NB4 (cell line): Measurements from ENCODE around the gene ANGPTL5.
"Not testable (repeated sequence)": the region's sequence is repeated elsewhere in the genome, so short reads cannot be mapped to it uniquely, and the experiment has no call there.

Experiments used
- DNase-seq: peaks from one replicate; pipeline ENCODE4 v3.0.0; 2010; ENCODE audit warnings: low read depth
- H3K4me3 ChIP-seq: one replicate; pipeline ENCODE4 v1.5.1; 2011; ENCODE audit warnings: mild to moderate bottlenecking, low read depth, low read length, moderate library complexity
- MAX ChIP-seq: IDR thresholded peaks from 2 replicates; pipeline ENCODE4 v1.6.1; 2011; ENCODE audit warnings: low read depth, low read length
- MYC ChIP-seq: IDR thresholded peaks from 2 replicates; pipeline ENCODE4 v1.6.1; 2011; ENCODE audit warnings: low read depth, low read length
- POLR2A ChIP-seq: IDR thresholded peaks from 2 replicates; pipeline ENCODE4 v1.6.1; 2011; ENCODE audit warnings: mild to moderate bottlenecking; ENCODE audit not compliant: insufficient read length; ENCODE audit errors: extremely low read depth
- TF ChIP-seq, protein P1 (sequence below): IDR thresholded peaks from one replicate; pipeline ENCODE4 v1.5.1; 2012; ENCODE audit warnings: low read depth, low read length

ANGPTL5 gene

DNA sequence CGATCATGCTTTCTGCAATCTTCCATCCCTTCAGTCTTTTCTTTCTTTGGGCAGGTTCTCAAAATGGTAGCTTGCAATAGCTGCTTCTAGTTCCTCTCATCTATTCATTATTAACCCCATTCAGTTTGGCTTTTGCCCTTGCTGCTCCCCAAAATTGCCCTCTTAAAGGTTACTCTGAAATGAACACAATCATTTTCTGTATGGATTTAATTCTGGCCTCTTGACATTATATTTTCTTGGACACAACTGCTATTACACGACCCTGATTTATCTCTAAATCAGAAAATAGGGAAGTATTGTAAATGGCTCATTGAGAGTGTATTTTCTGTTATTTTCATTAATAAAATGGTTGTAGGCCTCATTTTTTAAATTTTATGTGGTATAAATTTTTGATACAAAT lies at the start of gene ANGPTL5:
TSS of gene ANGPTL5 (minus strand) at position 101 of the 400 bp plus-strand sequence. CDS start 8,613 bp downstream, outside the sequence.
- DNase-seq, result no peak

GRCh38 chr11:101964200-101964599 lies 47.9 kb upstream of the ANGPTL5 start:
- DNase-seq, H3K4me3 ChIP-seq: not testable (repeated sequence)

More for the DNA sequence above, at the start of gene ANGPTL5:
- TF ChIP-seq POLR2A, result no peak
- no peak for TF ChIP-seq MYC
- no peak for TF ChIP-seq MAX
- TF ChIP-seq, protein P1, sequence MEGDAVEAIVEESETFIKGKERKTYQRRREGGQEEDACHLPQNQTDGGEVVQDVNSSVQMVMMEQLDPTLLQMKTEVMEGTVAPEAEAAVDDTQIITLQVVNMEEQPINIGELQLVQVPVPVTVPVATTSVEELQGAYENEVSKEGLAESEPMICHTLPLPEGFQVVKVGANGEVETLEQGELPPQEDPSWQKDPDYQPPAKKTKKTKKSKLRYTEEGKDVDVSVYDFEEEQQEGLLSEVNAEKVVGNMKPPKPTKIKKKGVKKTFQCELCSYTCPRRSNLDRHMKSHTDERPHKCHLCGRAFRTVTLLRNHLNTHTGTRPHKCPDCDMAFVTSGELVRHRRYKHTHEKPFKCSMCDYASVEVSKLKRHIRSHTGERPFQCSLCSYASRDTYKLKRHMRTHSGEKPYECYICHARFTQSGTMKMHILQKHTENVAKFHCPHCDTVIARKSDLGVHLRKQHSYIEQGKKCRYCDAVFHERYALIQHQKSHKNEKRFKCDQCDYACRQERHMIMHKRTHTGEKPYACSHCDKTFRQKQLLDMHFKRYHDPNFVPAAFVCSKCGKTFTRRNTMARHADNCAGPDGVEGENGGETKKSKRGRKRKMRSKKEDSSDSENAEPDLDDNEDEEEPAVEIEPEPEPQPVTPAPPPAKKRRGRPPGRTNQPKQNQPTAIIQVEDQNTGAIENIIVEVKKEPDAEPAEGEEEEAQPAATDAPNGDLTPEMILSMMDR, result no peak
- H3K4me3 ChIP-seq, result no peak within 1 kb of the TSS

GRCh38 chr11:101960231-101960630 lies 43.9 kb upstream of the ANGPTL5 start:
- TF ChIP-seq, protein P1, result no peak
- TF ChIP-seq MAX (no peak), MYC (no peak), POLR2A (no peak)

GRCh38 chr11:101955701-101956100 lies 39.4 kb upstream of the ANGPTL5 start:
- no peak for DNase-seq
- no peak overlapping the region for H3K4me3 ChIP-seq
- TF ChIP-seq, protein P1, result no peak
- TF ChIP-seq MYC (no peak), MAX (no peak), POLR2A (no peak)

More at GRCh38 chr11:101960231-101960630, 43.9 kb upstream of the ANGPTL5 start:
- no peak overlapping the region for H3K4me3 ChIP-seq
- DNase-seq, result no peak

DNA sequence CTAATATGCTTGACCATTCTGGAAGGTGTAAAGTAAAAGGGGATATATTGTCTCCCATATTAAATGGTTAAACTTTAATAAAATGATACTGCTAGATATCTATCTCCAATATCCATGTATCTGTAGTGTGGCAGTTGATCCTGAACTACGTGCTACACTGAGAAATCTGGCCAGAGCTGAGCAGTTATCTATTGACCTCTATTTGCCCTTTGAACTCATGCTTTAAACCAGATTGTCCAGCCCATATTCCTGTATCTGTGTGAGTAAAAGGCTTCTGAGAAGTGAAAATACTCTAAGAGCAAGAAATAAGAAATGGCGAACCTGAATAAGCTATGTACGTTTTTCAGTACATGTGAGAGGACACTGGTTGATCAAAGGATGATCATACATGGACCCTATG lies 39.0 kb upstream of the ANGPTL5 start:
- no peak for DNase-seq
- H3K4me3 ChIP-seq, result no peak overlapping the region
- TF ChIP-seq, protein P1, result no peak
- TF ChIP-seq MYC (no peak), MAX (no peak), POLR2A (no peak)

DNA sequence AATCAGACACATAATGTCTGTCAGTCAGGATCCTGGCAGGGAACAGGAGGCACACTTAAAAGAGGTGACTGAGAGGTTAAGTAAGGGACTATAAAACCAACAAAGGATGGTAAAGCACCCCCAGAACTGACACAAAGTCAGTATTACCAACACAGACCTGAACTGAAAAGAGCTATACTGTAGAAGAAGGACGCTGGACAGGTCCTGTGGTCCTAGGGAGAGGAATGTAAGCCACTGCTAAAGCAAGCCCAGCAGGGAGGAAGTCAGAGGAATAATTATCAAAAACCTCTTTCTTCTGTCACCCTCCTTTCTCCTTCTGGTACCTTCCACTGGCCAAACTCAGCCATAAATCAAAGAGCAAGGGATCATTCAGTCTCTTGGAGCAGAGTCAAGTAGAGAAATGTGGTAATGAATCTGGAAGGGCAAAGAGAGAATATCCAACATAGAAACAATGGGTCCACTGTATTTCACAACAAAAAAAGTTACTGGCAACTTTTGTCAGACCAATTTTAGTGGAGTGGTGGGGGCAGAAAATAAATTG lies 33.4 kb upstream of the ANGPTL5 start:
- TF ChIP-seq MYC (no peak), MAX (no peak), POLR2A (no peak)
- TF ChIP-seq, protein P1, result no peak
- no peak for DNase-seq
- H3K4me3 ChIP-seq, result no peak overlapping the region
